Lower leg skin (tissue), 4 donors: ENCODE data around the gene KDSR. TPM values are rescaled to one million over a fixed set of nuclear protein-coding genes. Genes with fewer than 3 reads are reported as not detected.

Experiments
- DNase-seq, 2 donors: peaks; one replicate each; pipeline ENCODE4 v3.0.0-alpha.2; 2019; ENCODE audit warnings: low spot score in 2 of 2
- H3K4me3 ChIP-seq: fragments of 200-600 bp; sonication (generic); 2 replicates; pipeline ENCODE4 v1.5.1; 2017; ENCODE audit warnings: mild to moderate bottlenecking, low read depth; ENCODE audit not compliant: poor library complexity, severe bottlenecking
- POLR2A ChIP-seq, 2 donors: fragments of 450-650 bp; IDR thresholded peaks; one replicate each; pipeline ENCODE4 v1.6.1; 2016 to 2017; ENCODE audit warnings: antibody characterized with exemption in 2 of 2, mild to moderate bottlenecking in 1 of 2, moderate library complexity in 1 of 2
- WGBS, 2 donors: methylation state at CpG; one replicate each; pipeline ENCODE4 v1.1.5; 2018; 5-methylcytosine and 5-hydroxymethylcytosine counted together
- intact Hi-C: fragments of 100-400 bp; cut with DNase I; formaldehyde crosslinking; loops from one replicate; pipeline ENCODE4 v1.15.0; 2023; ENCODE audit warnings: low total_unique reads
- total RNA-seq, 4 donors: library from RNA; depleted of rRNA; stranded (reverse); fragments of >200 nt; gene quantifications; one replicate each; pipeline ENCODE4 v1.1.0, GENCODE V29; 2016
- TF ChIP-seq, protein P1 (sequence below), 3 donors: fragments of 450-650 bp; IDR thresholded peaks; one replicate each; pipeline ENCODE4 v1.5.1; 2016; ENCODE audit warnings: antibody characterized with exemption in 3 of 3, mild to moderate bottlenecking in 3 of 3, moderate library complexity in 2 of 3

KDSR gene
- total RNA-seq, 4 donors from 2014 or later, result 91.7 to 121 (median 99.3) TPM

DNA sequence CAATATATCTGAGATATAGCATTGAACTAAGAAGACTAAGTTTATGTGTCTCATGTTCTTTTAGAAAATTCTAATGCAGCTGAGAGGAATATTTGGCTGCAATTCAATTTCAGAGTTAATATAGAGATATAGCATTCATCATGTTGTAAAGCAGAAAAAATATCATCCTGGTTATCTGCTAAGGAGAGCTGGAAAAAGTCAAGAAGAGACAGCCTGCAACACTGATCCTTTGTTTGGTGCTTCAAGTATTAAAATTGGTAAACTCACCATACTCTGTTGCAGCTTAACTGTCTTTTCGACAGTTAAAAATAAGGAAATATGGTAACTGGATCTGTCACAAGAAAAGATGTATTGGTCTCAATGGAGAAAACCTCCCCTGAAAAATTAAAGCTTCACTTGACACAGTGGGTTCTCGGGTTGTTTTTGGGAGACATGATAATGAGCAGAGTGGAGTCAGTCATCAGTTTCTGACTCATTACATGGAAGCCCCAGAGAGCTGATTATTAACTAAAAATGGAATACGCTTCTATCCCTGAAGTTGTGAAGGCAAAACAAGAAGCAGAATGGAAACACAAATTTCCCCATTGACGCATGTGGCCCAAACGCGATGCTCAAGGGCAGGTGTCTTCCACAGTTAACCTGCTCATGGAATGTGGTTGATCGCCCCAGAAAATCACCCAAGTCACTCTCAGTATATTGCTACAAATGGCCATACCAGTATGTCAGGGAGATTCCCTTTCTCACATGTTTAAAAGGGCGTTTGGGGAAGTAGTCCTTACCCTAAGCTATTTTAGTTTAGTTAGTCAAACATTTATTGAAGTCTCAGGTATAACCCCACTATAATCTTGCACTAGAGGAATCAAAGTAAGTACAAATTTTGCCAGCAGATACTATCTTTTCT lies 55.6 kb downstream of the KDSR start:
- no peak for TF ChIP-seq POLR2A (IDR thresholded peaks at IDR 0.05)
- TF ChIP-seq, protein P1, sequence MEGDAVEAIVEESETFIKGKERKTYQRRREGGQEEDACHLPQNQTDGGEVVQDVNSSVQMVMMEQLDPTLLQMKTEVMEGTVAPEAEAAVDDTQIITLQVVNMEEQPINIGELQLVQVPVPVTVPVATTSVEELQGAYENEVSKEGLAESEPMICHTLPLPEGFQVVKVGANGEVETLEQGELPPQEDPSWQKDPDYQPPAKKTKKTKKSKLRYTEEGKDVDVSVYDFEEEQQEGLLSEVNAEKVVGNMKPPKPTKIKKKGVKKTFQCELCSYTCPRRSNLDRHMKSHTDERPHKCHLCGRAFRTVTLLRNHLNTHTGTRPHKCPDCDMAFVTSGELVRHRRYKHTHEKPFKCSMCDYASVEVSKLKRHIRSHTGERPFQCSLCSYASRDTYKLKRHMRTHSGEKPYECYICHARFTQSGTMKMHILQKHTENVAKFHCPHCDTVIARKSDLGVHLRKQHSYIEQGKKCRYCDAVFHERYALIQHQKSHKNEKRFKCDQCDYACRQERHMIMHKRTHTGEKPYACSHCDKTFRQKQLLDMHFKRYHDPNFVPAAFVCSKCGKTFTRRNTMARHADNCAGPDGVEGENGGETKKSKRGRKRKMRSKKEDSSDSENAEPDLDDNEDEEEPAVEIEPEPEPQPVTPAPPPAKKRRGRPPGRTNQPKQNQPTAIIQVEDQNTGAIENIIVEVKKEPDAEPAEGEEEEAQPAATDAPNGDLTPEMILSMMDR (IDR thresholded peaks at IDR 0.05), result no peak
- no peak for DNase-seq
- 78 to 84% methylated on average over 8 of the region's 8 CpGs for WGBS, 2 donors
- no peak overlapping the region for H3K4me3 ChIP-seq
- intact Hi-C loops, result no loop called here

- no peak for TF ChIP-seq POLR2A (IDR thresholded peaks at IDR 0.05)
- TF ChIP-seq, protein P1 (IDR thresholded peaks at IDR 0.05), result no peak
- intact Hi-C loops, result no loop called here
- DNase-seq, result no peak
- 90 to 97% methylated on average over 5 of the region's 5 CpGs for WGBS, 2 donors
- H3K4me3 ChIP-seq, result no peak overlapping the region
Observed at GRCh38 chr18:63309422-63309821, 57.6 kb downstream of the KDSR start.

- H3K4me3 ChIP-seq, result no peak overlapping the region
- 49 to 59% methylated on average over 2 of the region's 2 CpGs for WGBS, 2 donors
- TF ChIP-seq POLR2A (IDR thresholded peaks at IDR 0.05), result no peak
- TF ChIP-seq, protein P1 (IDR thresholded peaks at IDR 0.05), result no peak
- DNase-seq, result no peak
- intact Hi-C loops, result no loop called here
Observed at GRCh38 chr18:63307551-63308200, 59.3 kb downstream of the KDSR start.

GRCh38 chr18:63306819-63307550 lies 60.0 kb downstream of the KDSR start:
- whole genome bisulfite sequencing, 2 donors, result 85 to 89% methylated on average over 7 of the region's 7 CpGs
- intact Hi-C loops, result no loop called here
- no peak overlapping the region for H3K4me3 ChIP-seq
- TF ChIP-seq, protein P1 (IDR thresholded peaks at IDR 0.05), result no peak
- no peak for TF ChIP-seq POLR2A (IDR thresholded peaks at IDR 0.05)
- no peak for DNase-seq

DNA sequence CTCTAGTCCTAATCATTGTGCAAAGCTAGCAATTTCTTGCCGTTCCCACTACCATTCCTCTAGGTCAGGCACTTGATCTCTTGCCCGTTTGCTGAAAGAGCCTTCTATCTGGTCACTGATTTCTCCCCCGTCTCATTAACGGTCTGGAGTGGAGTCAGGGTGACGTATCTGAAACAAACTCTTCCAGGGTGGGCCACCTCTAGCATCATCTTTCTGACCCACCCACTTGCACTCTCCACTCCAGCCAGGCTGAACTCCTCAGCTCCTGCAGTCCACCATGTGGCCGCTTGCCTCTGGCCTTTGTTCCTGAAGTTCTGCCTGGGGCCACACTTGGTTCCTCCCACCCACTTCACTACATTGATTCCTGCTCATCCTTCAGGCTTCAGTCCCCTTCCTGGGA lies 60.8 kb downstream of the KDSR start:
- WGBS, 2 donors, result 87 to 93% methylated on average over 6 of the region's 6 CpGs
- DNase-seq, result no peak
- intact Hi-C loops, result no loop called here

More for the DNA sequence above, 60.8 kb downstream of the KDSR start:
- TF ChIP-seq, protein P1 (IDR thresholded peaks at IDR 0.05), result no peak
- no peak for TF ChIP-seq POLR2A (IDR thresholded peaks at IDR 0.05)
- H3K4me3 ChIP-seq, result no peak overlapping the region
